ENCODE data around the gene NSDHL.

NSDHL gene

GRCh38 chrX:152872522-152872921 lies 41.7 kb downstream of the NSDHL start:
- no peak overlapping the region for H4K12ac ChIP-seq (ENCODE audit: low read depth, low read length)
- H2AFZ ChIP-seq (ENCODE audit: insufficient read depth, low read length, poor library complexity), result no peak overlapping the region
- H3K27ac ChIP-seq (ENCODE audit: low read depth, low read length), result no peak overlapping the region
- H3K79me2 ChIP-seq (ENCODE audit: control insufficient read depth, insufficient read depth, low read length, poor library complexity), result no peaks in the 10 kb centered on the region
- H3K18ac ChIP-seq (ENCODE audit: low read length), result no peak overlapping the region
- no peak overlapping the region for H2BK12ac ChIP-seq (ENCODE audit: low read length)
- H3K36me3 ChIP-seq (ENCODE audit: control insufficient read depth in 1 of 2, insufficient read depth in 2 of 2, low read length in 2 of 2), result peaks cover 23 to 29% of the 10 kb centered on the region in 2 experiments
- H4K8ac ChIP-seq (ENCODE audit: low read depth, low read length), result no peak overlapping the region
- no peak overlapping the region for H3K14ac ChIP-seq (ENCODE audit: low read length)
- no peak overlapping the region for H3K4me3 ChIP-seq (ENCODE audit: low read depth, low read length)
- no peaks in the 10 kb centered on the region for H3K4me1 ChIP-seq (ENCODE audit: control insufficient read depth in 1 of 2, insufficient read depth in 2 of 2, low read length in 2 of 2)
- no peaks in the 10 kb centered on the region for H3K27me3 ChIP-seq (ENCODE audit: insufficient read depth, low read length)
- no peak overlapping the region for H2AK5ac ChIP-seq (ENCODE audit: low read length)
- H2BK5ac ChIP-seq (ENCODE audit: low read depth, low read length, poor library complexity), result no peak overlapping the region
- H3K4ac ChIP-seq (ENCODE audit: low read depth, low read length), result no peak overlapping the region
- H3K79me1 ChIP-seq (ENCODE audit: low read length), result no peaks in the 10 kb centered on the region
- no peak overlapping the region for H4K91ac ChIP-seq (ENCODE audit: low read depth, low read length)
- no peak overlapping the region for H3K9ac ChIP-seq (ENCODE audit: low read length)
- no peak overlapping the region for H3K4me2 ChIP-seq (ENCODE audit: low read length)
- H3K23ac ChIP-seq (ENCODE audit: low read length), result no peak overlapping the region
- H2BK120ac ChIP-seq (ENCODE audit: insufficient read depth, low read length, poor library complexity), result no peak overlapping the region
- DNase-seq, result no peak
- WGBS (ENCODE audit: extremely low coverage, insufficient coverage, insufficient read length), result no CpG with 5 or more reads among the region's 2 CpGs
- no peaks in the 10 kb centered on the region for H3K9me3 ChIP-seq (ENCODE audit: insufficient read depth, low read depth, low read length)

GRCh38 chrX:152873361-152873760 lies 42.5 kb downstream of the NSDHL start:
- Histone ChIP-seq H2AK5ac (ENCODE audit: low read length) (no peak overlapping the region), H3K79me2 (ENCODE audit: control insufficient read depth, insufficient read depth, low read length, poor library complexity) (no peaks in the 10 kb centered on the region), H3K36me3 (ENCODE audit: control insufficient read depth in 1 of 2, insufficient read depth in 2 of 2, low read length in 2 of 2) (peaks cover 19 to 25% of the 10 kb centered on the region in 2 experiments), H3K4ac (ENCODE audit: low read depth, low read length) (no peak overlapping the region), H4K8ac (ENCODE audit: low read depth, low read length) (no peak overlapping the region), H3K4me3 (ENCODE audit: low read depth, low read length) (no peak overlapping the region), H2BK5ac (ENCODE audit: low read depth, low read length, poor library complexity) (no peak overlapping the region), H3K79me1 (ENCODE audit: low read length) (no peaks in the 10 kb centered on the region), H3K4me1 (ENCODE audit: control insufficient read depth in 1 of 2, insufficient read depth in 2 of 2, low read length in 2 of 2) (no peaks in the 10 kb centered on the region), H2BK120ac (ENCODE audit: insufficient read depth, low read length, poor library complexity) (no peak overlapping the region), H3K27ac (ENCODE audit: low read depth, low read length) (no peak overlapping the region), H4K91ac (ENCODE audit: low read depth, low read length) (no peak overlapping the region), H4K12ac (ENCODE audit: low read depth, low read length) (no peak overlapping the region), H2BK12ac (ENCODE audit: low read length) (no peak overlapping the region), H3K9ac (ENCODE audit: low read length) (no peak overlapping the region), H3K18ac (ENCODE audit: low read length) (no peak overlapping the region), H2AFZ (ENCODE audit: insufficient read depth, low read length, poor library complexity) (no peak overlapping the region), H3K23ac (ENCODE audit: low read length) (no peak overlapping the region), H3K4me2 (ENCODE audit: low read length) (no peak overlapping the region), H3K27me3 (ENCODE audit: insufficient read depth, low read length) (no peaks in the 10 kb centered on the region), H3K9me3 (ENCODE audit: insufficient read depth, low read depth, low read length) (no peaks in the 10 kb centered on the region), H3K14ac (ENCODE audit: low read length) (no peak overlapping the region)
- no CpG with 5 or more reads among the region's 2 CpGs for WGBS (ENCODE audit: extremely low coverage, insufficient coverage, insufficient read length)
- DNase-seq, result no peak

- Histone ChIP-seq H3K14ac (ENCODE audit: low read length) (no peak overlapping the region), H2BK12ac (ENCODE audit: low read length) (no peak overlapping the region), H3K4ac (ENCODE audit: low read depth, low read length) (no peak overlapping the region), H3K79me2 (ENCODE audit: control insufficient read depth, insufficient read depth, low read length, poor library complexity) (no peaks in the 10 kb centered on the region), H3K4me2 (ENCODE audit: low read length) (no peak overlapping the region), H3K79me1 (ENCODE audit: low read length) (no peaks in the 10 kb centered on the region), H2AK5ac (ENCODE audit: low read length) (no peak overlapping the region), H3K23ac (ENCODE audit: low read length) (no peak overlapping the region), H3K4me1 (ENCODE audit: control insufficient read depth in 1 of 2, insufficient read depth in 2 of 2, low read length in 2 of 2) (no peaks in the 10 kb centered on the region), H2AFZ (ENCODE audit: insufficient read depth, low read length, poor library complexity) (no peak overlapping the region), H3K27me3 (ENCODE audit: insufficient read depth, low read length) (no peaks in the 10 kb centered on the region), H3K9me3 (ENCODE audit: insufficient read depth, low read depth, low read length) (no peaks in the 10 kb centered on the region), H4K8ac (ENCODE audit: low read depth, low read length) (no peak overlapping the region), H3K4me3 (ENCODE audit: low read depth, low read length) (no peak overlapping the region), H3K36me3 (ENCODE audit: control insufficient read depth in 1 of 2, insufficient read depth in 2 of 2, low read length in 2 of 2) (no peaks in the 10 kb centered on the region), H4K91ac (ENCODE audit: low read depth, low read length) (no peak overlapping the region), H4K12ac (ENCODE audit: low read depth, low read length) (no peak overlapping the region), H3K27ac (ENCODE audit: low read depth, low read length) (no peak overlapping the region), H3K18ac (ENCODE audit: low read length) (no peak overlapping the region), H2BK120ac (ENCODE audit: insufficient read depth, low read length, poor library complexity) (no peak overlapping the region), H2BK5ac (ENCODE audit: low read depth, low read length, poor library complexity) (no peak overlapping the region), H3K9ac (ENCODE audit: low read length) (no peak overlapping the region)
- no CpG with 5 or more reads among the region's 10 CpGs for WGBS (ENCODE audit: extremely low coverage, insufficient coverage, insufficient read length)
- DNase-seq, result no peak
Measured at GRCh38 chrX:152876931-152877840, 46.3 kb downstream of the NSDHL start.

- Histone ChIP-seq H3K4me3 (ENCODE audit: low read depth, low read length) (no peak overlapping the region), H3K4ac (ENCODE audit: low read depth, low read length) (no peak overlapping the region), H3K4me1 (ENCODE audit: control insufficient read depth in 1 of 2, insufficient read depth in 2 of 2, low read length in 2 of 2) (no peaks in the 10 kb centered on the region), H3K9ac (ENCODE audit: low read length) (no peak overlapping the region), H4K12ac (ENCODE audit: low read depth, low read length) (no peak overlapping the region), H2BK120ac (ENCODE audit: insufficient read depth, low read length, poor library complexity) (no peak overlapping the region), H3K4me2 (ENCODE audit: low read length) (no peak overlapping the region), H3K27me3 (ENCODE audit: insufficient read depth, low read length) (no peaks in the 10 kb centered on the region), H2BK12ac (ENCODE audit: low read length) (no peak overlapping the region), H3K9me3 (ENCODE audit: insufficient read depth, low read depth, low read length) (no peaks in the 10 kb centered on the region), H4K91ac (ENCODE audit: low read depth, low read length) (no peak overlapping the region), H4K8ac (ENCODE audit: low read depth, low read length) (no peak overlapping the region), H3K27ac (ENCODE audit: low read depth, low read length) (no peak overlapping the region), H3K18ac (ENCODE audit: low read length) (no peak overlapping the region), H3K79me1 (ENCODE audit: low read length) (no peaks in the 10 kb centered on the region), H2AFZ (ENCODE audit: insufficient read depth, low read length, poor library complexity) (no peak overlapping the region), H3K79me2 (ENCODE audit: control insufficient read depth, insufficient read depth, low read length, poor library complexity) (no peaks in the 10 kb centered on the region), H3K14ac (ENCODE audit: low read length) (no peak overlapping the region), H2AK5ac (ENCODE audit: low read length) (no peak overlapping the region), H3K36me3 (ENCODE audit: control insufficient read depth in 1 of 2, insufficient read depth in 2 of 2, low read length in 2 of 2) (no peaks in the 10 kb centered on the region), H2BK5ac (ENCODE audit: low read depth, low read length, poor library complexity) (no peak overlapping the region), H3K23ac (ENCODE audit: low read length) (no peak overlapping the region)
- no CpG with 5 or more reads among the region's 16 CpGs for WGBS (ENCODE audit: extremely low coverage, insufficient coverage, insufficient read length)
- no peak for DNase-seq
Measured at GRCh38 chrX:152878976-152879755, 48.3 kb downstream of the NSDHL start.
